Bone marrow (tissue), 2 donors: ENCODE results near the gene CDCA4.

Experiments used
- DNase-seq, 2 donors: peaks; one replicate each; lab custom pipeline; 2025; lab: John Stamatoyannopoulos, UW

Gene CDCA4

GRCh38 chr14:104975481-104976197, 45.2 kb downstream of the CDCA4 start:
- no peak for DNase-seq

DNA sequence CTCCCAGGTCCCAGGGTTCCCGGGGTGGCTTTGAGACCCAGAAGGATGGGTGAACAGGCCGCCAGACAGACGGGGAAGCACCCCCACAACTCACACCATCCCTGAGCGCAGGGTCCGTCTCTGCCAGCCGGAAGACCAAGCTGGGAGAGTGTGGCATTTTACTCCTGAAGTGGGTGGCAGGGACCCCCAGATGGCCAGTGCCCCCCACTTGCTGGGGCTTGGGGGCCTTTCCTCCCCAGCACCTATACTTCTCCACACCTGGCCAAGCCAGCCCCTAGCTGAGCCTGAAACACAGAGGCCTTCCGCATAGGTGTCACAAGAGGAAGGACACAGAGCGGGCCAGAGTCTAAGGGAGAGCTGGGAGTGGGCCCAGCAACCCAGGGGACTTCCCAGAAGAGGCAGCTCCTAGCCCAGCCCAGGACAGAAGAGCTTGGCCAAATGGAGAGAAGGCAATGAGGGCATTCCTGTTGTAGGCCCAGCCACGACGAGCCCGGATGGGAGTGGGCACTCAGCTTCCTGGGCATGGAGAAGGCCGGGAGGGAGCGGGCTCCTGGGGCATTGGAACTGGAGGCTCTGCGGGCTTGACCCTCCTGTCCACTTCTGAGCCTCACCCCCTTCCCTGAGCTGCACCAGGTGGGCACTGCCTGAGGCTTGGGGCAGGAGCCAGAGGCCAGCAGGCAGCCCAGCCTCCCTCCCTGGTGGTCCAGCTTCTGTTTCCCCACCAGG, 46.1 kb downstream of the CDCA4 start:
- DNase-seq = no peak

- DNase-seq = no peak
Measured at GRCh38 chr14:104974146-104974541, 46.7 kb downstream of the CDCA4 start.

DNA sequence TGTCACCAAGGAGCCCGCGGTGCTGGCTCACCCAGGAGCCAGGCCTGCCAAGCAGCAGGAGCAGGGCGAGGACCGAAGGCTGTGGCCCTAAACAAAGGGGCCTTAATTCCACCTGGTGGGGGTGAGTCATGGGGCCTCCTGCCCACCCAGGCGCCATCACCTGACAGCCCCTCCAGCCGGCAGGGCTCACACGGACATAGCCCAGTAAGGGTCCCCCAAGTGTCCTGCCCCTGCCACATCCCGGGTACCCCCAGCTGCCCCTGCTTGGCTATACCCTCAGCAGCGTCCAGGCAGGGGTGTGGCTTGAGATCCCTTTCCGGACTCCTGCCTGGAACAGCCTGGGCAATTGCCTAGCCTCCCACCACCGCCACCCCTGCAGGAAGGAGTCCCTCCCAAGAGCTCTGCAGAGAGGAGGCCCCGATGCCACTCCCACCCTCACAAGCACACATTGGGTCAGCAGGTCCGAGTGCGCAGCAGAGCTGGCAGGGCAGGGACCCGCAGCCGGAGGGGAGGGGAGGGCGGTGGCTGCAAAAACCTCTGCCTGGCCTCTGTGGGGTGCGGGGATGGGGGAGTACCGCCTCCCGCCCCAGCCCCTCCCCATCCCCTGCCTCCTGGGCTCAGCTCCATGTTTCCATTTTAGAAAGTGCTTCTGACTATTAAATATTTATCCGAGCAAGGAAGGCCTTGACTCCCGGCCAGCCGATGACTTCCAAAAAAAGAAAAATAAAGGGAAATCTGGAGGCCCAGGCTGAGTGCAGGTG, 47.3 kb downstream of the CDCA4 start:
- no peak for DNase-seq

DNA sequence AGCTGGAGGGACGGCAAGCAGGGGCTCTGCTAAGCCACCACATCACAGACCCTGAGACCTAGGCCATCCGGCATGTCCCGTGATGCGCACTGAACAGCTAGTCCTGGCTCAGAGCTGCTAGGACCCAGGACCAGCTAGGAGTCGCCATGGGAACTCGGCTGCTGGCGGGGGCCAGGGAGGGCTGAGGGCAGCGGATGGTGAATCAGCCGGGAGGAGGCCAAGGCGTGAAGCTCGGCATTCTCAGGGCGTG, 47.8 kb downstream of the CDCA4 start:
- no peak for DNase-seq

GRCh38 chr14:104972301-104973134, 48.4 kb downstream of the CDCA4 start:
- DNase-seq = no peak

DNA sequence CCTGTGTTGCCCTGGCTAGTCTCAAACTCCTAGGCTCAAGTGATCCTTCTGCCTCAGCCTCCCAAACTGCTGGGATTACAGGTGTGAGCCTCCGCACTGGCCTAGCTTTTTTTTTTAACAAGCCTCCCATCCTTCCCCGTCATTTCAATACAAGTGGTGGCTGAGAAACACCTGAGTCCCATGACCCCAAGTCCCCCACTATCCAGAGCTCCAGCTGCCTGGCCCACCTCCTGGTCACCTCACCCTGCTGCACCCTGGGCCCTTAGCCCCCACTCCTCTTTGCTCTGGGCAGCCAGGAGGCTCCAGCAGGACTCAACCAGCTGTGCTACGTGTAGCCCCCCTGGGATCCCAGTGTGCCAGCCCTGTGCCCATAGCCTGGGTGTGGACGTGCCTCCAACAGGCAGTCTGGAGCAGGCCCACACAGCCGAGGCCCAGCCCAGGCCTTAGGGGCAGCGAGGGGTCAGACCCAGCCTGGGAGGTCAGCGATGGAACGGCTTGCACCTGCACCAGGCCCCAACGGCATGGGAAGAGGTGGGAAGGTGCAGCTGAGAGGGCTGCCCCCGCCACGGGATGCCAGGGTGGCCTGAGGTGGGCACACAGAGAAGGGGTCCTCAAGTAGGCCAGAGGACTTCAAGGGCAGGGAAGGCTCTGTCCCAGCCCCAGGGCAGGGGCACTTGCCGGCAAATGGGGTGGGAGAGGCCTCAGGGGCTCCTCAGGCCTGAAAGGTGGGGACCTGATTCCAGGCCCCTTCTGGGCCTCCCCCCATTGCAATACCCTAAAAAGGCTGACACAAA, 49.2 kb downstream of the CDCA4 start:
- DNase-seq = no peak

DNA sequence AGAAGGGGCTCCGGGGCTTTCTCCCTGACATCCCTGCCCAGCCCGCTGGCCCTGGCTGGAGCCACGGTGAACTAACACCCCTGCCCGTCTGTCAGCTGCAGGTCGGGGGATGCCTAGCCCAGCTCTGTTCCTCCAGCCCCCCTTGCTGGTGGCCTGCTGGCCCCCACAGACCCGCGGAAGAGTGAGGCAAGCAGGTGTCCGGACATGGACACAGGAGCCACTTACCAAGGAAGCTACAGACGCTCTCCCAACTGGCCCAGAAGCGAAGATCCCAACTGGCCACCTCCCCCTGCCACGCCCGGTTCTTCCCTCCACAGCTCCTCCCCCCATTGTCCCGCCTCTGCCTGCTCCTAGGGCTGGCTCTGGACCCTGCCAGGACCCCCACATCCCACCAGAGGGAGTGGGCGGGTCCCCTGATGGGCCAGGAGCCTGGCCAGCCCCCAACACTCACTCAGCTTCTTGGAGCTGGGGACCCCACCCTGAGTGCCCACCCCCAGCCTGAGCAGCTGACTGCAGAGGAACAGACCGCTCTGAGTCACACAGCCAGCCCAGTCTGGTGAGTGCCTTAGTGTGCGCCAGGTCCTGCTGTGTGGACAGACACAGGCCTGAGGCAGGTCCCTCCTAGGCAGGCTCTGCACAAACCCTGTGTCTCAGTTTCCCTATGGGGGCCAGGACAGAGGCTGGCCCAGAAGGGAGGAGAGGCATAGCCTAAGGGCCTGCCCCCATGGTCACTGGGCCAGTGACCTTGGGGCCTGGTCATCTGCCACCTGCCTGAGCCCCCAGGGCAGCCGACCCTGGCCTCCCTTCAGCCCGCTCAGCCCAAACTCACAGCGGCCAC, 50.4 kb downstream of the CDCA4 start:
- DNase-seq = no peak

GRCh38 chr14:104969741-104970230, 51.1 kb downstream of the CDCA4 start:
- no peak for DNase-seq

GRCh38 chr14:104968541-104969401, 52.1 kb downstream of the CDCA4 start:
- no peak for DNase-seq

DNA sequence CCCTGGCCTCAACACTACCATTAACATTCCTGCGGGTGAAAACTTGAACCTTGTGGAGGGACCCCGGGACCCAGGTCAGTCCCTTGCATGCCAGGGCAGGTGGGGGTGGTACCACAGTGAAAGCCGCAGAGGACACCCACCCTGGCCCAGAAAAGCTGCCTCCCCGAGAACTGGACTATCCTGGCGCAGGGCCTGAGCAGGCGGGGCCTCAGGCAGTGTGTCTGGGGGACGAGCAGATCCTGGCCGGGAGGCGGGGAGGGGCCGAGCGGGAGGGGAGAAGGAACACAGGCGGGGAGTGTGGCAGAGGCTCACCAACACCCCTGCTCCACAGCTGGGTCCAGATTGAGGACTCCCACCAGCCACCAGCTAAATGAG, 52.7 kb downstream of the CDCA4 start:
- DNase-seq = no peak

GRCh38 chr14:104967386-104968152, 53.3 kb downstream of the CDCA4 start:
- no peak for DNase-seq

- DNase-seq = no peak
Measured at GRCh38 chr14:104966981-104967385, 53.9 kb downstream of the CDCA4 start.

DNA sequence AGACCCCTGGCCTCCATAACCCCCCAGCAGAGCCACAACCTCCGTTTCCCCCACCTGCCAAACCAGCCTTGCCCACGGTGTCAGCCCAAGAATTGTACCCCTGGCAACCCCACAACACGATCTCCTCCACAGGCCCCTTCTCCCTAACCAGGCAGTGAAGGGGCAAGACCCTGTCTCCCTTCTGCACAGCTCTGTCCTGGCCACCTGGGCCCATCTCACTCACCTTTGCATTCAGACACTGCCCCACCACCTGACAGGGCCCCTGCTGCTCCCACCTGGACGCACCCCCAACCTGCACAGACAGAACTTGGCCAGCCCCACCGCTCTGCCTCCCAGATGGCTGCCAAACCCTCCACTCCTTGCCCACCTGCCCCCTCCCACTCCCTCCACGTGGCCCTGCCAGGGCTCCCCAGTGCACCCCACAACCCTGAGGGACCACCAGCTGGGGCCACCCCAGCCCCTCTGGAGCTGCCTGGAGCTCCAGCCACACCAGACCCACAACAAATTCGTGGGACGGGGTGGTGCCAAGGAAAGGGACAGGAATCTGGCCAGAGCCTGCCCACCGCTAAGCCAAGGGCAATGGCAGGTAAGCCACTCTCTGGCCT, 54.5 kb downstream of the CDCA4 start:
- DNase-seq = no peak

- no peak for DNase-seq
Measured at GRCh38 chr14:104965561-104966231, 55.2 kb downstream of the CDCA4 start.

DNA sequence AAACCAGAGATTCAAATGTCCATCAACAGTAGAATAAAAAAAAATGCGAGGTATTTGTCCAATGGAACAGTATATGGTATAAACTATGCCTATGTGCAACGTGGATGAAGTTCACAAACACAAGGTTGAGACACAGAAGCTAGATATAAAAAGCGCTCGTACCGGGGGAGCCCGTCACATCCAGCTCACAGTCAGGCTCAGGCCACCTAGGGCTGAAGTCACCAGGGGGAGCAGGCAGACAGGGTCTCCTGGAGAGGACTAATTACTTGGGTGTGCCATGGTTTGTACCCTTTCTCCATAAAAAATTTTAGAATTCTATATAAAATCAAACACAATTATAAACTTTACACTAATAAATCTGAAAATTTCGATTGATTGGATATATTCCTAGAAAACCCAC, 56.3 kb downstream of the CDCA4 start:
- DNase-seq = no peak
